Measurements from ENCODE around the gene ATP2A3. TPM values are rescaled to one million over a fixed set of nuclear protein-coding genes. Genes with fewer than 3 reads are reported as not detected.
"Not testable (repeated sequence)": the region's sequence is repeated elsewhere in the genome, so short reads cannot be mapped to it uniquely, and the experiment has no call there.

ATP2A3 gene
- total RNA-seq, 1 donor from 2014 or later = under 0.01 TPM

DNA sequence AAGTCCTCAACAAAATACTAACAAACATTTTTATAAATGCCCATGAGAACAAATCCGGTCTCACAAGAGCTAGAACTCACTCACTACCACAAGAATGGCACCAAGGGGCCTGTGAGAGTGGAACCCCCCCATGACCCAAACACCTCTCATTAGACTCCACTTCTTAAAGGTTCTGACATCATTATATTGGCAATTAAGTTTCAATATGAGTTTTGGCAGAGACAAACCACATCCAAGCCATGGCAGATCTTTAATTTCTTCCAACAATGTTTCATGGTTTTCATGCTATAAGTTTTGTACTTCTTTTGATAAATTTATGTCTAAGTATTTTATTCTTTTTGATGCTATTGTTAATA is 30.0 kb upstream of the ATP2A3 start:
- no peak for FAIRE-seq

DNA sequence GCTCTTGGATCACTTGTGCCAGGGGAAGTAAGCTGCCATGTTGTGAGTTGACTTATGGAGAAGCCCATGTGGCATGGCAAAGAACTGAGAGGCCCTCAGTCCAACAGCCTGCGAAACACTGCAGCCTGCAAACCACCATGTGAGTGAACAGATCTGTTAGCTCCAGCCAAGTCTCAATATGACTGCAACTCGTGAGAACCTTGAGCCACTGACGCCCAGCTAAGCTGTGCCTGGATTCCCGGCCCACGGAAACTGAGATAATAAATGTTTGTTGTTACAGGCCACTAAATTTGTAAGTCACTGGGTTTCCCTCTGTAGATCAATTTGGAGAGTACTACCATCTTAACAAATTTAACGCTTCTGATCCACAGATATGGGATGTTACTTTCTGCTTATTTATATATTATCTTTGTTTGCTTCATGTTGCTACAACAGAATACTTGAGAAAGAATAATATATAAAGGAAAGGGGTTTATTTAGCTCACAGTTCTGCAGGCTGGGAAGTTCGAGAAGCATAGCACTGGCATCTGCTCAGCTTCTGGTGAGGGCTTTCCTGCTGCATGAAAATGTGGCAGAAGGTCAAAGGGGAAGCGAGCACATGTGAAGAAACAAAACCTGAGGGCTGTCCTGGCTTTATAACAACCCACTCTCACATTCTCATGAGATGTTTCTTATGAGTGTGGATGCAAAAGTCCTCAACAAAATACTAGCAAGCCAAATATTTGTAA is 29.4 kb upstream of the ATP2A3 start:
- H3K27me3 ChIP-seq (ENCODE audit: control insufficient read depth, insufficient read depth, low read length) = no peaks in the 10 kb centered on the region
- TF ChIP-seq, protein P1, sequence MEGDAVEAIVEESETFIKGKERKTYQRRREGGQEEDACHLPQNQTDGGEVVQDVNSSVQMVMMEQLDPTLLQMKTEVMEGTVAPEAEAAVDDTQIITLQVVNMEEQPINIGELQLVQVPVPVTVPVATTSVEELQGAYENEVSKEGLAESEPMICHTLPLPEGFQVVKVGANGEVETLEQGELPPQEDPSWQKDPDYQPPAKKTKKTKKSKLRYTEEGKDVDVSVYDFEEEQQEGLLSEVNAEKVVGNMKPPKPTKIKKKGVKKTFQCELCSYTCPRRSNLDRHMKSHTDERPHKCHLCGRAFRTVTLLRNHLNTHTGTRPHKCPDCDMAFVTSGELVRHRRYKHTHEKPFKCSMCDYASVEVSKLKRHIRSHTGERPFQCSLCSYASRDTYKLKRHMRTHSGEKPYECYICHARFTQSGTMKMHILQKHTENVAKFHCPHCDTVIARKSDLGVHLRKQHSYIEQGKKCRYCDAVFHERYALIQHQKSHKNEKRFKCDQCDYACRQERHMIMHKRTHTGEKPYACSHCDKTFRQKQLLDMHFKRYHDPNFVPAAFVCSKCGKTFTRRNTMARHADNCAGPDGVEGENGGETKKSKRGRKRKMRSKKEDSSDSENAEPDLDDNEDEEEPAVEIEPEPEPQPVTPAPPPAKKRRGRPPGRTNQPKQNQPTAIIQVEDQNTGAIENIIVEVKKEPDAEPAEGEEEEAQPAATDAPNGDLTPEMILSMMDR (IDR thresholded peaks at IDR 0.05; ENCODE audit: insufficient read depth, low read length, severe bottlenecking) = no peak
- DNase-seq (ENCODE audit: low read depth) = no peak
- FAIRE-seq = no peak
- H3K4me3 ChIP-seq (ENCODE audit: low read depth, low read length) = no peak overlapping the region
- no peaks in the 10 kb centered on the region for H3K36me3 ChIP-seq (ENCODE audit: control insufficient read depth, insufficient read depth, low read length)

More for the DNA sequence above, 30.0 kb upstream of the ATP2A3 start:
- no peak overlapping the region for H3K4me3 ChIP-seq (ENCODE audit: low read depth, low read length)
- no peaks in the 10 kb centered on the region for H3K27me3 ChIP-seq (ENCODE audit: control insufficient read depth, insufficient read depth, low read length)
- no peak for DNase-seq (ENCODE audit: low read depth)
- TF ChIP-seq, protein P1 (IDR thresholded peaks at IDR 0.05; ENCODE audit: insufficient read depth, low read length, severe bottlenecking) = no peak
- H3K36me3 ChIP-seq (ENCODE audit: control insufficient read depth, insufficient read depth, low read length) = no peaks in the 10 kb centered on the region

DNA sequence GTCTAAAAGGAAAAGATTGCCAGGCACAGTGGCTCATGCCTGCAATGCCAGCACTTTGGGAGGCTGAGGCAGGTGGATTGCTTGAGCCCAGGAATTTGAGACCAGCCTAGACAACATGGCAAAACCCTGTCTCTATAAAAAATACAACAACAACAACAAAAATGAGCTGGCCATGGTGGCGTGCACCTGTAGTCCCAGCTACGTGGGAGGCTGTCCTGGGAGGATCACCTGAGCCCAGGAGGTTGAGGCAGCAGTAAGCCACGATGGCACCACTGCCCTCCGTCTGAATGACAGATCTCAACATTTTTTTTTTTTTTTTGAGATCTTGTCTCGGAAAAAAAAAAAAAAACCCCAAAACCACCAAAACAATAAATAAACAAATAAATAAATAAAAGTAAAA is 28.1 kb upstream of the ATP2A3 start:
- FAIRE-seq = no peak
- Histone ChIP-seq H3K27me3 (ENCODE audit: control insufficient read depth, insufficient read depth, low read length) (no peaks in the 10 kb centered on the region), H3K4me3 (ENCODE audit: low read depth, low read length) (no peak overlapping the region), H3K36me3 (ENCODE audit: control insufficient read depth, insufficient read depth, low read length) (no peaks in the 10 kb centered on the region)
- TF ChIP-seq, protein P1 (IDR thresholded peaks at IDR 0.05; ENCODE audit: insufficient read depth, low read length, severe bottlenecking) = no peak
- DNase-seq (ENCODE audit: low read depth) = no peak

DNA sequence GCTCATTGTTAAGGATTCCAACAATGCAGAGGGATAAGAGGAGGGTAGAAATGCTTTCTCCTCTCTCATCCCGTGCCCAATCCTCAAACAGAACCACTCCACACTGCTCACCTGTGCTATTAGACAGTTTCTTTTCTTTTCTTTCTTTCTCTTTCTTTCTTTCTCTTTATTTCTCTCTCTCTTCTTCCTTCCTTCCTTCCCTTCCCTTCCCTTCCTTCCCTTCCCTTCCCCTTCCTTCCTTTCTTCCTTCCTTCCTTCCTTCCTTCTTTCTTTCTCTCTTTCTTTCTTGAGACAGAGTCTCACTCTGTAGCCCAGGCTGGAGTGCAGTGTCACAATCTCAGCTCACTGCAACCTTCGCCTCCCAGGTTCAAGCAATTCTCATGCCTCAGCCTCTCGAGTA is 27.5 kb upstream of the ATP2A3 start:
- not testable (repeated sequence) for H3K36me3 ChIP-seq (ENCODE audit: control insufficient read depth, insufficient read depth, low read length); FAIRE-seq; DNase-seq (ENCODE audit: low read depth); H3K27me3 ChIP-seq (ENCODE audit: control insufficient read depth, insufficient read depth, low read length); H3K4me3 ChIP-seq (ENCODE audit: low read depth, low read length)

DNA sequence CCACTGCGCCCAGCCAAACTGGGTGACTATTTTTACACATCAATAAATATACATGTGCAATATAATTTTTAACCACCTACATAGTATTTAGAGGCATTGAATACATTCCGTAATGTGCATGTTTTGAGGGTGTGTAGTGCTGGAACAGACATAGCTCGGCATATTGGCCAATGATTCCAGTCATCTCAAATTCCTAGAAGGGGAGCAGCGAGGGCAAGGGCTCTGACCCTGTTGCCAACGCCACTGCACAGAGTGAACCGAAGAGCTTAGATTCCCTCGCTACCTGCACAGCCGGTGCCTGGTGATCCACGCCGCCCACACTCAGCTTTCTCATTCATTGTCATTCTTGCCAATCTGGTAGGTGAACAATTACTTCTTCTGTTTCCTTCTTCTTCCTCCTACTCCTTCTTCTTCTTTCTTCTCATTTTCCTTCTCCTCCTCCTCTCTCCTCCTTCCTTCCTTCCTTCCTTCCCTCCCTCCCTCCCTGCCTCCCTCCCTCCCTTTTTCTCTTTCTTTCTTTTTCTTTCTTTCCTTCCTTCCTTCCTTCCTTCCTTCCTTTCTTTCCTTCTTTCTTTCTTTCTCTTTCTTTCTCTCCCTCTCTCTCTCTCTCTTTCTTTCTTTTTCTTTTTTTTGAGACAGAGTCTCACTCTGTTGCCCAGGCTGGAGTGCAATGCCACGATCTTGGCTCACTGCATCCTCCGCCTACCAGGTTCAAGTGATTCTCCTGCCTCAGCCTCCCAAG is 26.3 kb upstream of the ATP2A3 start:
- H3K27me3 ChIP-seq (ENCODE audit: control insufficient read depth, insufficient read depth, low read length) = peaks cover 4% of the 10 kb centered on the region
- FAIRE-seq = no peak
- no peak for DNase-seq (ENCODE audit: low read depth)
- TF ChIP-seq, protein P1 (IDR thresholded peaks at IDR 0.05; ENCODE audit: insufficient read depth, low read length, severe bottlenecking) = no peak
- no peak overlapping the region for H3K4me3 ChIP-seq (ENCODE audit: low read depth, low read length)
- no peaks in the 10 kb centered on the region for H3K36me3 ChIP-seq (ENCODE audit: control insufficient read depth, insufficient read depth, low read length)

DNA sequence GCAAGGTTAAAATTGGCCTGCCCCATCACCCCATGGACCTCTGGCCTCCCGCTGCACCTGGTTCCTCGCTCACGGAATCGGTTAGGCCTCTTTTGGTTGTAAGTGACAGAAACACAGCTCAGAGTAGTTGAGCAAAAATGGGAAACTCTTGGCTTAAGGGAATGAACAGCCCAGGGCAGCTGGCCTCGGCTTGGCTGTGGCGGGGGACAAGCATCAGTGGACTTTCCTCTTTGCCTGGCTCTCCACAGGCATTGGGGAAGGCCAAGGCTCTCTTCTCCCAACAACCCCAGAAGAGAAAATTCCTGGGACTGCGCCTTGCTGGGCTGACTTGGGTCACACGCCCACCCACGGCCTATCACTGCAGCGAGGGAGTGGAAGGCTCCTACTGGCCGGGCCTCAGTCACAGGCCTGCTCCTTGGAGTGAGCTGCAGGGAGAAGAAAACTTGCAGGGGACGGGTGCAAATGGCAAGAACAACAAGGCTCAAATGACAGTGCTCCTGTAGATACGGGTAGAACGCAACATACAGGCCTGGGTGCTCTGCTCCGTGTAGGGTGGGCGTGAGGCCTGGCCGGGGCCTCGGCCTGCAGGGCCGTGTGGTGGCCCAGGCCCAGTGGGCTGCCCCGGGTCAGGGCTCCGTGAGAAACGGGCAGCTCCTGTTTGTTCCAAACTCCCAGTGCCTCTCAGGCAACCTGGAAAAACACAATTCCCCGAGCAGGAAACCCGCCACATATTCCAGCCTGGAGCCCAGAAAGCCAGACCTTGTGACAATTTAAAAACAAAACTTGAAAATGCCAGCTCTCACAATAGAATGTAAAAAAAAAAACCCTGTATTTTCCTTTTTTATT is 25.0 kb upstream of the ATP2A3 start:
- H3K27me3 ChIP-seq (ENCODE audit: control insufficient read depth, insufficient read depth, low read length) = peaks cover 4% of the 10 kb centered on the region
- FAIRE-seq (no peak), DNase-seq (ENCODE audit: low read depth) (no peak)
- no peaks in the 10 kb centered on the region for H3K36me3 ChIP-seq (ENCODE audit: control insufficient read depth, insufficient read depth, low read length)
- TF ChIP-seq, protein P1 (IDR thresholded peaks at IDR 0.05; ENCODE audit: insufficient read depth, low read length, severe bottlenecking) = no peak
- no peak overlapping the region for H3K4me3 ChIP-seq (ENCODE audit: low read depth, low read length)
